Inflammatory macrophage (primary cell): Measurements from ENCODE around the gene CAPN9.
A peak's percentile ranks its signal among the peaks of the same experiment; 100 is the strongest.
"Not testable (repeated sequence)": the region's sequence is repeated elsewhere in the genome, so short reads cannot be mapped to it uniquely, and the experiment has no call there.

Experiments
- DNase-seq, 2 donors: peaks; one replicate each; pipeline ENCODE4 v3.0.0-alpha.2; 2020 to 2022

Gene CAPN9

DNA sequence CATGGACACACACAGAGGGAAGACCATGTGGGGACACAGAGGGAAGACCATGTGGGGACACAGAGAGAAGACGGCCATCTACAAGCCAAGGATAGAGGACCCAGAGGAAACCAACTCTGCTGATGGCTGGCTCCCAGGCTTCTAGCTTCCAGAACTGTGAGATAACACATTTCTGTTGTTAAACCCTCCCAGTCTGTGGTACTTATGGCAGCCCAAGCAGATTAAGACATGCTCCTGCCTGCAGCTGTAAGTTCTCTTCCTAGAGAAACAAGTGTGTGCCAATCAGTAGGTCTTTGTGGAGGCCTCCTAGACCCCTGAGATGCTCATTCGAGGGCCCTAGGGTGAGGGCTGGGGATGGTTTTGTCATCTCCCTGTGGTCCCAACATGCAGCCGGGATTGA lies 35.9 kb upstream of the CAPN9 start:
- DNase-seq: no peak

DNA sequence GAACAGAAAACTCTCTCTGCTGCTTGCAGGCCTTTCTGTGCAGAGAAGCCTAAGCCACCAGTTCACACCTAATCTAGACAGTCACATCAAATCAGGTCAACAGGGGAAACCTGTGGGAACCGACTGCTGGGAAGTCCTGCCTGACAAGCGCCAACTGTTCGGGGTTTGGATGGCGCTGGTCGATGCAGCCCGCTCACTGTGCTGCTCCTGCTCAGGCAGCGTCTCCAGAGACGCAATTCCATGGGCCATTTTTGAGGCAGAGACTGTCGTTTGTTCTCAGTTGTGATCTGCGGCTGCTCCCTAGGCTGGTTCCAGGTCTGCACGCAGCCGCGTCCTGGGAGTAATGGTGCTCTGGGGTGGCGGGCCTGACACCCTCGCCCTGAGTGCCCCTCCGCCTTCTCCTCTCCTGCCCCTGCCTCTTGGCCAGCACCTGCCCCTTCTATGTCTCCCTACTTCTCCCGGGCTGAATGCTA lies 34.7 kb upstream of the CAPN9 start:
- no peak for DNase-seq

- no peak for DNase-seq
Measured at GRCh38 chr1:230713138-230713537, 34.0 kb upstream of the CAPN9 start.

DNA sequence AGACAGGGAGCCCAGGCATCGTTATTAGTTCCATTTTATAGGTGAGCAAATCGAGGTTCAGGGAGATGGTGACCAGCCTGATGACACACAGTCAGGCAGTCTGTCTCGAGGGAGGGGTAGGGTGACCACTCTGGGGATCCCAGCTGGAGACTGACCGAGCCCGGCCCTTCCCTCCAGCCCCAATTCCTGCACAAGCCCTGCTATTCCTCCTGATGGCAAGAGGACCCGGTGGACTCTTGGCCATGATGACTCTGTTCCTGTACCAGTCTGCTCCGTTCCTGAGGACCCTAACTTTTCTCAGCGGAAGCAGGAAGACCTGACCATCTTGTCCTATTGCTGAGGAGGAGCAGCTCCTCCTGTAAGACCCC lies 33.7 kb upstream of the CAPN9 start:
- no peak for DNase-seq

DNA sequence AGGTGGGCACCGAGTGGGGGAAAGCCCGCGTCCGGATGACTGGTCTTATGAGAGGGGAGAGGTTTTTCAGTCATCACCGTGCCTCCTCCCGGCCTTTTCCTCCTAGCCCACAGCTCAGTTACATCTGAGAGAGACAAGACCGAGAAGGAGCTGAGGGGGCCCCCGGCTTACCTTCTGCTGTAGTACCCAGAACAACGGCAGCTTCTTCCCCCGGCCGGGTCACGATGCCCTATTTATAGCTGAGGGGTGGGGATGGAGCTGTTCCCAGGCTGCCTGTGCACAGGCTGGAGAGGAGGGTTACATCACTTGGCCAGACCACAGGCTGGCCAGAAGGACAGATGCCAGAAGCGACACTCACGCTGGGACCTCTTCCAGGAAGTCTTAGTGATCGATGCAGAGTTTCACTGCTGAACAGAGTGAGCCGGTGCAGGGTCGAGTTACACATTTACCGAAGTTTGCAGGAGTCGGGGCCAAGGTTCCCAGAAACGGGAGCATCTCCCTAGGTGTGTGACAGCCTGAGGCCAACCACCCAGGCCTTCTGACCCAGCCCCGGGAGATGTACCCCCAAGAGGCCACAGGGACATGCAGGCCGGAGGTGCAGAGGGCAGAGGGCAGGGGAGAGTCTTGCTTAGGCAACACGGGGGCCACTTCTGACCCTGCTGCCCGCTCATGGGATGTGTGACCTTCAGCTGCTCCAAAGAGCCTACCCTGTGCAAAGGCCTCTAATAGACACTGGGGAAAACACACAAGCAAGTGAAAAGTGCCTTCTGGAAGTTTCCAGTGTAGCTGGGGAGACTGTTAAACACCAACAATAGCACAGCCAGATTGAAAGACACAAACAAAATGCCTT lies 33.0 kb upstream of the CAPN9 start, which contains the start of gene AGT:
AGT (minus strand) TSS at position 208 of the 850 bp plus-strand sequence. CDS start 3,299 bp downstream, outside the sequence.
- peak in 1 of 2 donors; percentile 21 for DNase-seq

GRCh38 chr1:230715510-230715909 lies 31.7 kb upstream of the CAPN9 start:
- no peak for DNase-seq

GRCh38 chr1:230716453-230716852 lies 30.7 kb upstream of the CAPN9 start:
- DNase-seq: not testable (repeated sequence)

DNA sequence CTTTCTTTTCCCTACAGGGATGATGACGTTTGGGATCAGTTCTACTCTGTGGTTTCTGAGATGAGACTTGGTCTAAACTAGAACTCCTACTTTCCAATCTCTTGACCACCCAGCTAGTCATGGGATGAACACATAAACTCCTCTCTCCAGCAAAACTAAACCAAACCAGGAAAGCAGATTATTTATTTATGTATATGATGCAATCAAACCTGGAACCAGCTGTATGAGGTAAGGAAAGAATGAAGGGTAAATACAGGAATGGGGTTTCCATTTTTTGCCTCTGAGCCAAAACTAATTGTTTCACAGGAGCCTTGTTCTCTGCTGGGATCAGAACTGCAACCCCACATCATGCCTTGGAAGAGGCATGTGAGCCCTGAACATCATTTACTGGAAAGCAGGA lies 29.9 kb upstream of the CAPN9 start:
- DNase-seq: no peak

DNA sequence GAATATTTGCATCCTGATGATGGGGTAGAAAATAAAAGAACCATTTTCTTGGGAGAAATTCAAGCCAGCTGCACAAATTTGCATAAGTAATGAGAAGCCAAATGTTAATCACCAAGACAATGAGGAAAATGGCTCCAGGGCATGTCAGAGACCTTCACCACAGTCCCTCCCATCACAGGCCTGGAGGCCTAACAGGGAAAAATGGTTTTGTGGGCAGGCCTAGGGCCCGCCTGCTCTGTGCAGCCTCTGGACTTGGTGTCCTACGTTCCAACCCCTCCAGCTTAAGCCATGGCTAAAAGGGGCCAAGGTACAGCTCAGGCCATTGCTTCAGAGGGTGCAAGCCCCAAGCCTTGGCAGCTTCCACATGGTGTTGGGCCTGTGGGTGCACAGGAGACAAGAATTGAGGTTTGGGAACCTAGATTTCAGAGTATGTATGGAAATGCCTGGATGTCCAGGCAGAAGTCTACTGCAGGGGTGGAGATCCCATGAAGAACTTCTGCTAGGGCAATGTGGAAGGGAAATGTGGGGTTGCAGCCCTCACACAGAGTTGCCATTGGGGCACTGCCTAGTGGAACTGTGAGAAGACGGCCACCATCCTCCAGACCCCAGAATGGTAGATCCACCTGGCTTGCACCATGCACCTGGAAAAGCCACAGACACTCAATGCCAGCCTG lies 25.2 kb upstream of the CAPN9 start:
- not testable (repeated sequence) for DNase-seq

DNA sequence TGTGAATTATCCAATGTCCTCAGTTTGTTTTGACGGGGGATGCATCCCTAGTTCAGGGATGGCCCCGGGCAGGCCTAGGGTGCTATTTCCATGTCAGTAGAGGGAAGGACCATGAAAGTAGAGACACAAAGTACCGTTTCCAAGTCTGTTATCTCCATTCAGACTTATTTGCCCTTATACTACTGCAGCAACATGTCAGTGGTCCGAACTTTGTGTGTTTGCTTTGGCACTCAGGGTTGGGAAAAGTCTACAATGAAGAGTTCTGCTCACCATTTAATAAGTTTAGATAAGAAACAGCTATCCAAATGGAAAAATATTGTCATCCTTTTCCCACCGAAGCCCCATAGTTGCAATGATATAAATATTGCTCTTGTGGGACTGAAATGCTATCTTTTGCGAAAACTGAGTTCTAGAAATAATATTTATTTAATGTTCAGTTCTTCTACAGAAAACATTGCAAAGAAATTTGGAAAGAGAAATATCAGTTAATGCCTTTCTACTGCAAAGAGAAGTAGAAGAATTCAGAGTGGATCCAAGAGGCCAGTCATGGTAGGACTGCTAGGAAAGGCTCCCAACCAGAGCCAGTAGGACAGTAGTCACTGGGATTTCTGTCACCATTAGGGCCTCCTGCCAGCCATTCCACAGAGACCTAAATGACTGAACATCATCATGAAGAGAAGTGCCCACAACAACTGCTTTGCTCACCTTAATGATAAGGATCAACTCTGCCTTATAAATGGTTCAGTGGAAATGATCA lies 21.8 kb upstream of the CAPN9 start:
- no peak for DNase-seq

- DNase-seq: no peak
Measured at GRCh38 chr1:230728710-230729392, 18.3 kb upstream of the CAPN9 start.

- DNase-seq: no peak
Measured at GRCh38 chr1:230730977-230731376, 16.2 kb upstream of the CAPN9 start.

DNA sequence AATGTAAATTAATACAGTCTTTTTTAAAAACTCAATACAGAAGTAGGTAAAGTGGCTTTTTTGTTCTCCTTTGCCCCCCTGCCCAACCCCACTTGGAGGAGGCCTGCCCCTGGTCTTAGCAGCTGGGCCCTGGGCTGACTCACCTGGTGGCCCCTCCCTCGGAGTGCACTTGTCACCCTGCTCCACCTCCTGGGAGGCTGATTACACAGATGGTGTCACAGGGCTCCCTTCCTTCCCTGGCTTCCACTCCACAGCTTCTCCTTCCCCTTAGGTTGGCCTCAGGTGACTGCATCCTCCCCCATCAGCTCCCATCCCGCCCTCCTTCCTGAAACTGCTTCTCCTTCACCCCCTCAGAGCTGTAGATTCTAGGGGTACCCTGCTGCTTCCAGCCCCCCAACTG lies 11.7 kb upstream of the CAPN9 start:
- no peak for DNase-seq

DNA sequence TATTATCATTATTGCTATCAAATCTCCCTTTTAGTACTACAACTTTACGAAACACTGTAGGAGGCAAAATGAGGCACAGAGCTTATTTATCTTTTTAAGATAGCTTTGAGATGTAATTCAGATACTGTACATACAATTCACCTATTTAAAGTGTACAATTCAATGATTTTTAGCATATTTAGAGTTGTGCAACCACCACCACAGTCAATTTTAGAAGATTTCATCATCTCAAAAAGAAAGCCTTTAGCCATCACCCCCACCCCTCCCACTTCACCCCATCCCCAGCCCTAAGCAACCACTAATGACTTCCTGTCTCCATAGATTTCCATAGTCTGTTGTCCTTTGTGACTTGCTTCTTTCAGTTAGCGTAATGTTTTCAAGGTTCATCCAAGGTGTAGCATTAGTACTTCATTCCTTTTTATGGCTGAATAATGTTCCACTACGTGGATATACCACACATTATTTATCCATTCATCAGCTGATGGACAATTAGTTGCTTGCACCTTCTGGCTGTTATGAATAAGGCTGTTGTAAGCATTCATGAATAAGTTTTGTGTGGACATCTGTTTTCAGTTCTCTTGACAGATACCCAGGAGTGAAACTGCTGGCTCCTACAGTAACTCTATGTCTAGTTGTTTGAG lies 9.4 kb upstream of the CAPN9 start:
- no peak for DNase-seq

- no peak for DNase-seq
Measured at GRCh38 chr1:230739564-230740290, 7.5 kb upstream of the CAPN9 start.

GRCh38 chr1:230743899-230744298 lies 3.3 kb upstream of the CAPN9 start:
- no peak for DNase-seq

GRCh38 chr1:230744382-230744781 lies 2.8 kb upstream of the CAPN9 start:
- DNase-seq: no peak

- DNase-seq: no peak
Measured at GRCh38 chr1:230745071-230745470, 2.1 kb upstream of the CAPN9 start.

- DNase-seq: no peak
Measured at GRCh38 chr1:230746617-230747016, 571 bp upstream of the CAPN9 start.

DNA sequence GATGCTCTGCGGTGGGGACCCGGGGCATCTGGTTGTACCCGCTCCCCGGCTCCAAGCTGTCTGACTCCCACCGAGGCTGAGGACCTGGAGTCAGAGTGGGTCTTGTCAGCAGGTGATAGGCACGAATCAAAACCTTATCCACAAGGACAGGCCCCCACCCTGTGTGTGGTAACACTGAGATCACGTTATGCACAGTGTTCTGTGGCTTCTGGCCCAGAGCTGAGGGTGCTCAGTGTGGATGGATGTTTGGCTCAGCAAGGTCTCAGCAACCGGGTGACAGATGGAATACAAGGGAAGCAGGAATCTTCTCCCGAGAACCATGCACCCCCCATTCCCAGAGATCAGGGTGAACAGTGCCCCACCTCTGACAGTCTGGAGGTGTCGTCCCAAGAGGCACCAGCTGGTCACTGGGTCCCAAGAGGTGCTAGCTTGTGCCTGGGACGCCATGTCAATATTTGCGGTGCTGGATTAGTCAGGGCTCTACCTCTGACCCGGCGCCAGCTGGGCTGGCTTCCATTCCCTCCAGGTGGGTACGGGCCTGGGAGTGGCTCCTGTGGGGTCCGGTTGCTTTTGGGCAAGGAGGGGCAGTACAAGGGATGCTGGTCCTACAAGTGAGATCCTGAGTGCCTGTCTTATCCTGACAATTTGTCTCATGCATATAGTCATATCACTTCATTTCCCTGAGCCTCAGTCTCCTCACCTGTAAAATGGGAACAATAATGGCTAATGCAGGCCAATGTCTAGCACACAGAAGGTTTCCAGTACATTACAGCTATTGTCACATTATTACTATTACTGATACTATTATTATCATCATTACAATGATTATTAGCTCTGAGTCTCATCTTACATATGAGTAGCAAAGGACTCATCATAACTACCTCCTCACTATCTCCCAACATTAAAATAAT lies 957 bp downstream of the CAPN9 start:
- DNase-seq: no peak
